GM12878 (cell line): ENCODE measurements around the gene ATF3. TPM values are rescaled to one million over a fixed set of nuclear protein-coding genes. Genes with fewer than 3 reads are reported as not detected.

Source experiments
- ASH2L ChIP-seq: fragments of 300-600, 200-600 bp; sonication (generic); IDR thresholded peaks from 2 replicates; pipeline ENCODE4 v1.6.1; 2017; ENCODE audit warnings: low read depth, mild to moderate bottlenecking, borderline replicate concordance
- ATF7 ChIP-seq: fragments of 450-650 bp; IDR thresholded peaks from 2 replicates; pipeline ENCODE4 v1.6.1; 2016; ENCODE audit warnings: low read depth, mild to moderate bottlenecking
- BCL3 ChIP-seq: IDR thresholded peaks from 2 replicates; pipeline ENCODE4 v1.6.1; 2011; ENCODE audit warnings: borderline replicate concordance, low read depth, mild to moderate bottlenecking, moderate library complexity, low read length; ENCODE audit not compliant: insufficient read depth, poor library complexity, severe bottlenecking
- CBX3 ChIP-seq: fragments of 200-600 bp; sonication (generic); IDR thresholded peaks from 2 replicates; pipeline ENCODE4 v1.6.1; 2016; ENCODE audit warnings: low read depth, borderline replicate concordance
- CBX5 ChIP-seq: sonication (generic); IDR thresholded peaks from 2 replicates; pipeline ENCODE4 v1.6.1; 2016; ENCODE audit warnings: low read depth, moderate library complexity, mild to moderate bottlenecking, inconsistent platforms
- DPF2 ChIP-seq: fragments of 450-650 bp; IDR thresholded peaks from 2 replicates; pipeline ENCODE4 v1.6.1; 2017; ENCODE audit warnings: mild to moderate bottlenecking
- E4F1 ChIP-seq: fragments of 450-650 bp; IDR thresholded peaks from 2 replicates; pipeline ENCODE4 v1.6.1; 2018; ENCODE audit warnings: borderline replicate concordance, mild to moderate bottlenecking; ENCODE audit not compliant: partially characterized antibody
- EED ChIP-seq: sonication (generic); IDR thresholded peaks from 2 replicates; pipeline ENCODE4 v1.6.1; 2016; ENCODE audit warnings: antibody characterized with exemption, low read depth
- ETV6 ChIP-seq, 2 experiments: fragments of 450-650 bp in 1 of 2; IDR thresholded peaks in 1 of 2; conservative IDR thresholded peaks in 1 of 2; 2 replicates each; pipeline ENCODE4 v1.6.1; 2014; ENCODE audit warnings: antibody characterized with exemption in 1 of 2, borderline replicate concordance in 1 of 2, low read depth in 1 of 2, mild to moderate bottlenecking in 1 of 2, moderate library complexity in 1 of 2
- FOS ChIP-seq: IDR thresholded peaks from 3 replicates; pipeline ENCODE4 v1.6.1; 2011; ENCODE audit warnings: borderline replicate concordance; ENCODE audit not compliant: insufficient read length; ENCODE audit errors: extremely low read depth
- HDAC6 ChIP-seq: fragments of 200-600 bp; sonication (generic); IDR thresholded peaks from one replicate; pipeline ENCODE4 v1.8.0; 2017; ENCODE audit warnings: antibody characterized with exemption; ENCODE audit not compliant: unreplicated experiment
- IRF4 ChIP-seq: IDR thresholded peaks from 2 replicates; pipeline ENCODE4 v1.6.1; 2011; ENCODE audit warnings: low read depth, low read length
- JUND ChIP-seq: IDR thresholded peaks from 2 replicates; pipeline ENCODE4 v1.6.1; 2012; ENCODE audit warnings: low read depth, mild to moderate bottlenecking, low read length, improper control_type of control experiment, moderate library complexity
- LARP7 ChIP-seq: fragments of 450-650 bp; IDR thresholded peaks from 2 replicates; pipeline ENCODE4 v1.6.1; 2017; ENCODE audit warnings: mild to moderate bottlenecking
- MAX ChIP-seq: IDR thresholded peaks from 2 replicates; pipeline ENCODE4 v1.6.1; 2012; ENCODE audit warnings: low read depth, low read length, improper control_type of control experiment
- MXI1 ChIP-seq: fragments of 150-350 bp; IDR thresholded peaks from 2 replicates; pipeline ENCODE4 v1.6.1; 2011; ENCODE audit warnings: low read depth, mild to moderate bottlenecking, inconsistent platforms, low read length, improper control_type of control experiment
- NR2F1 ChIP-seq: fragments of 450-650 bp; conservative IDR thresholded peaks from 2 replicates; pipeline ENCODE4 v1.6.1; 2017; ENCODE audit warnings: mild to moderate bottlenecking
- PKNOX1 ChIP-seq: fragments of 450-650 bp; IDR thresholded peaks from 2 replicates; pipeline ENCODE4 v1.6.1; 2016; ENCODE audit warnings: mild to moderate bottlenecking
- POLR2AphosphoS5 ChIP-seq: IDR thresholded peaks from 2 replicates; pipeline ENCODE4 v1.6.1; 2011; ENCODE audit warnings: mild to moderate bottlenecking, low read length, inconsistent platforms
- POU2F2 ChIP-seq: IDR thresholded peaks from 3 replicates; pipeline ENCODE4 v1.6.1; 2011; ENCODE audit warnings: low read depth, mild to moderate bottlenecking, low read length, borderline replicate concordance
- RAD51 ChIP-seq: fragments of 450-650 bp; IDR thresholded peaks from 2 replicates; pipeline ENCODE4 v1.6.1; 2016; ENCODE audit warnings: moderate library complexity, mild to moderate bottlenecking, inconsistent platforms
- SP1 ChIP-seq: IDR thresholded peaks from one replicate; pipeline ENCODE4 v1.6.1; 2011; ENCODE audit warnings: low read depth, low read length
- SUPT20H ChIP-seq: IDR thresholded peaks from 2 replicates; pipeline ENCODE4 v1.6.1; 2011; ENCODE audit warnings: low read depth, mild to moderate bottlenecking, low read length, moderate library complexity, borderline replicate concordance; ENCODE audit not compliant: control insufficient read depth
- SUZ12 ChIP-seq: fragments of 200-600 bp; sonication (generic); IDR thresholded peaks from one replicate; pipeline ENCODE4 v1.6.1; 2018; ENCODE audit warnings: antibody characterized with exemption, mild to moderate bottlenecking; ENCODE audit not compliant: unreplicated experiment
- TARDBP ChIP-seq: IDR thresholded peaks from 2 replicates; pipeline ENCODE4 v1.6.1; 2016; ENCODE audit warnings: borderline replicate concordance
- ZNF384 ChIP-seq: IDR thresholded peaks from 2 replicates; pipeline ENCODE4 v1.6.1; 2012; ENCODE audit warnings: low read depth, mild to moderate bottlenecking, low read length, improper control_type of control experiment, borderline replicate concordance
- ZSCAN29 ChIP-seq: fragments of 450-650 bp; IDR thresholded peaks from 2 replicates; pipeline ENCODE4 v1.6.1; 2017; ENCODE audit warnings: mild to moderate bottlenecking, moderate library complexity
- ZZZ3 ChIP-seq: IDR thresholded peaks from 2 replicates; pipeline ENCODE4 v1.6.1; 2011; ENCODE audit warnings: low read depth; ENCODE audit not compliant: control insufficient read depth, insufficient read length
- polyA plus RNA-seq, 11 experiments: library from polyadenylated mRNA; depleted of rRNA in 4 of 11; unstranded in 6 of 11; stranded (reverse) in 5 of 11; fragments of >200 nt; fragmentation: Nextera tagmentation in 4 of 11; fragmentation: Illumina TruSeq in 1 of 11; extraction: Ambion mirVana in 4 of 11; extraction: Trizol in 1 of 11; gene quantifications; 1 replicate in 1 of 11; 2 replicates in 10 of 11; pipeline versions ENCODE4 v1.2.1 to v1.2.3, GENCODE V29; 2011 to 2016; ENCODE audit warnings: inconsistent platforms in 2 of 11, missing spikeins in 2 of 11, low read depth in 1 of 11
- total RNA-seq, 4 experiments: library from RNA; depleted of rRNA in 3 of 4; stranded (reverse); fragments of >200 nt in 3 of 4; fragmentation: Illumina TruSeq in 1 of 4; extraction: Trizol in 1 of 4; gene quantifications; 2 replicates each; pipeline versions ENCODE4 v1.2.1 to v1.2.3, GENCODE V29; 2013 to 2021

Gene ATF3
- total and polyA plus RNA-seq, 10 of the 15 experiments (the other 5 are each of a cell fraction or from before 2014, with no cell fraction given) = 3.0 to 13.9 (median 8.3) TPM

GRCh38 chr1:212608392-212608958 lies at the start of gene ATF3 (continued):
- TF ChIP-seq ZZZ3 (no peak), ZNF384 (no peak), IRF4 (0 out of 2 replicates have a peak, but pooled peaks have one; percentile 15), ASH2L (no peak), CBX3 (no peak), BCL3 (peak; percentile 15), ETV6 (conservative IDR thresholded peaks at IDR 0.05 in 1 of 2, IDR thresholded peaks at IDR 0.05 in 1 of 2; ENCODE audit: borderline replicate concordance in 1 of 2, low read depth in 1 of 2) (no peak), EED (peak; percentile 65; the same call in 1 of the 2 replicates), MXI1 (no peak; the same call in 1 of the 2 replicates), PKNOX1 (no peak), SP1 (peak; percentile 50), NR2F1 (peak; percentile 45; the same call in 1 of the 2 replicates), POU2F2 (peak; percentile 94), DPF2 (no peak; the same call in 1 of the 2 replicates), CBX5 (no peak), HDAC6 (peak; percentile 87), POLR2AphosphoS5 (peak; percentile 98), SUZ12 (no peak), ATF7 (peak; percentile 96), MAX (no peak), LARP7 (peak; percentile 76), SUPT20H (no peak), ZSCAN29 (no peak), FOS (no peak), RAD51 (no peak), JUND (0 out of 2 replicates have a peak, but pooled peaks have one; percentile 65), E4F1 (no peak), TARDBP (no peak)
